GM23338 (cell line): ENCODE measurements around the gene UGT2B17. TPM values are rescaled to one million over a fixed set of nuclear protein-coding genes. Genes with fewer than 3 reads are reported as not detected.

ENCODE experiments used
- ATAC-seq: fragments of 200-7000 bp; cut with Tn5 transposase; 3 replicates; pipeline ENCODE4 v1.9.1; 2020
- DNase-seq: peaks from one replicate; pipeline ENCODE4 v3.0.0-alpha.2; 2015; ENCODE audit warnings: low spot score
- H2AFZ ChIP-seq: fragments of 200-600 bp; sonication (generic); 2 replicates; pipeline ENCODE4 v1.8.0; 2016; ENCODE audit warnings: antibody characterized with exemption, mild to moderate bottlenecking, moderate library complexity
- H3F3A ChIP-seq: fragments of 200-600 bp; sonication (generic); replicated peaks from 2 replicates; pipeline ENCODE4 v1.8.0; 2017; ENCODE audit warnings: antibody characterized with exemption, mixed run types, low read depth
- H3K27ac ChIP-seq: fragments of 200-600 bp; sonication (generic); 2 replicates; pipeline ENCODE4 v1.6.1; 2016; ENCODE audit warnings: low read depth
- H3K27me3 ChIP-seq: fragments of 200-600 bp; sonication (generic); 2 replicates; pipeline ENCODE4 v1.8.0; 2016; ENCODE audit warnings: mild to moderate bottlenecking, mixed run types, moderate library complexity; ENCODE audit not compliant: insufficient read depth
- H3K36me3 ChIP-seq: fragments of 200-600 bp; sonication (generic); 2 replicates; pipeline ENCODE4 v1.8.0; 2016; ENCODE audit warnings: mild to moderate bottlenecking; ENCODE audit not compliant: insufficient read depth
- H3K4me1 ChIP-seq: fragments of 200-600 bp; sonication (generic); 2 replicates; pipeline ENCODE4 v1.8.0; 2016; ENCODE audit warnings: mild to moderate bottlenecking, moderate library complexity; ENCODE audit not compliant: insufficient read depth
- H3K4me2 ChIP-seq: fragments of 200-600 bp; sonication (generic); 2 replicates; pipeline ENCODE4 v1.7.1; 2017; ENCODE audit warnings: mixed run types
- H3K4me3 ChIP-seq: fragments of 200-600 bp; sonication (generic); 2 replicates; pipeline ENCODE4 v1.6.1; 2016; ENCODE audit warnings: mixed run types
- H3K79me2 ChIP-seq: fragments of 200-600 bp; sonication (generic); replicated peaks from 2 replicates; pipeline ENCODE4 v1.8.0; 2017; ENCODE audit warnings: mild to moderate bottlenecking; ENCODE audit not compliant: insufficient read depth
- H3K9me2 ChIP-seq: fragments of 200-600 bp; sonication (generic); 2 replicates; pipeline ENCODE4 v1.8.0; 2017; ENCODE audit not compliant: insufficient read depth
- H4K20me1 ChIP-seq: fragments of 200-600 bp; sonication (generic); replicated peaks from 2 replicates; pipeline ENCODE4 v1.8.0; 2017; ENCODE audit warnings: mild to moderate bottlenecking; ENCODE audit not compliant: insufficient read depth
- H3K27ac Mint-ChIP-seq: 2 replicates; pipeline ENCODE4 v1.8.0; 2020; ENCODE audit warnings: inconsistent platforms, mild to moderate bottlenecking, moderate library complexity, mixed read lengths
- H3K27me3 Mint-ChIP-seq: 3 replicates; pipeline ENCODE4 v1.8.0; 2022; ENCODE audit warnings: low read depth, mild to moderate bottlenecking, moderate library complexity, mixed read lengths, inconsistent platforms; ENCODE audit not compliant: insufficient read depth, poor library complexity
- H3K36me3 Mint-ChIP-seq: 3 replicates; pipeline ENCODE4 v1.8.0; 2021; ENCODE audit warnings: low read depth, mild to moderate bottlenecking, inconsistent platforms, moderate library complexity, mixed read lengths
- H3K4me1 Mint-ChIP-seq: 3 replicates; pipeline ENCODE4 v1.8.0; 2020; ENCODE audit warnings: mild to moderate bottlenecking, inconsistent platforms, mixed read lengths
- H3K4me3 Mint-ChIP-seq: 3 replicates; pipeline ENCODE4 v1.8.0; 2021; ENCODE audit warnings: moderate library complexity, mild to moderate bottlenecking, inconsistent platforms, mixed read lengths
- H3K9me3 Mint-ChIP-seq: 3 replicates; pipeline ENCODE4 v1.8.0; 2020; ENCODE audit warnings: moderate library complexity, mild to moderate bottlenecking, inconsistent platforms, mixed read lengths
- STAT1 ChIP-seq: IDR thresholded peaks from one replicate; pipeline ENCODE4 v1.6.1; 2016; ENCODE audit warnings: antibody characterized with exemption; ENCODE audit not compliant: unreplicated experiment
- ZNF114 ChIP-seq: fragments of 250-450 bp; sonication (Bioruptor Pico); IDR thresholded peaks from 2 replicates; pipeline ENCODE4 v1.5.0; 2020; ENCODE audit warnings: mild to moderate bottlenecking, moderate library complexity
- polyA plus RNA-seq: library from polyadenylated mRNA; unstranded; fragments of >200 nt; fragmentation: Nextera tagmentation; extraction: Ambion mirVana; gene quantifications from 2 replicates; pipeline ENCODE4 v1.2.1, GENCODE V29; 2016
- total RNA-seq: library from RNA; depleted of rRNA; stranded (reverse); fragments of >200 nt; shearing (Covaris generic); gene quantifications from 2 replicates; pipeline ENCODE4 v1.2.3, GENCODE V29; 2014; rRNA removed

Gene UGT2B17
- total and polyA plus RNA-seq, 2 experiments from 2014 or later, result not detected

GRCh38 chr4:68489338-68489737 is 86.8 kb downstream of the UGT2B17 start:
- H3K9me3 Mint-ChIP-seq, result peaks cover 8% of the 10 kb centered on the region
- no peak overlapping the region for H3K4me2 ChIP-seq
- no peak for DNase-seq
- peaks cover 5% of the 10 kb centered on the region for H3K27me3 Mint-ChIP-seq
- no peaks in the 10 kb centered on the region for H3K79me2 ChIP-seq
- peaks cover 16% of the 10 kb centered on the region; the same call in 2 of the 3 replicates for H3K36me3 Mint-ChIP-seq
- TF ChIP-seq STAT1 (no peak), ZNF114 (CRISPR knock-in tag) (no peak)
- no peak overlapping the region for H3K27ac ChIP-seq
- ATAC-seq, result no peak
- no peak overlapping the region for H2AFZ ChIP-seq
- H3K4me3 ChIP-seq, result no peak overlapping the region
- H3F3A ChIP-seq, result no peaks in the 10 kb centered on the region
- H3K9me2 ChIP-seq, result peaks cover 9% of the 10 kb centered on the region; the same call in 1 of the 2 replicates
- H4K20me1 ChIP-seq, result no peaks in the 10 kb centered on the region
- H3K27me3 ChIP-seq, result no peaks in the 10 kb centered on the region
- H3K27ac Mint-ChIP-seq, result no peak overlapping the region
- no peaks in the 10 kb centered on the region; the same call in 2 of the 3 replicates for H3K4me1 Mint-ChIP-seq
- H3K4me1 ChIP-seq, result 0 out of 2 replicates have a peak, but pooled peaks cover under 1% of the 10 kb centered on the region
- H3K4me3 Mint-ChIP-seq, result no peak overlapping the region
- no peaks in the 10 kb centered on the region for H3K36me3 ChIP-seq

Other genes starting within 250 kb of the UGT2B17 start
- gene YTHDC1, start 226.2 kb downstream of the UGT2B17 start, total RNA-seq, result 67.6 and 72.3 TPM in 2 replicates
- gene YTHDC1, start 226.2 kb downstream of the UGT2B17 start, polyA plus RNA-seq, result 135 and 144 TPM in 2 replicates
- gene TMPRSS11E, start 128.9 kb downstream of the UGT2B17 start, total RNA-seq, result 1.4 TPM in 2 replicates
- gene TMPRSS11E, start 128.9 kb downstream of the UGT2B17 start, polyA plus RNA-seq, result 0.43 and 0.44 TPM in 2 replicates
- not detected in 2 replicates for gene UGT2B15, start 94.3 kb upstream of the UGT2B17 start, total RNA-seq
- gene UGT2B15, start 94.3 kb upstream of the UGT2B17 start, polyA plus RNA-seq, result not detected in 2 replicates
- gene UGT2B10, start 239.7 kb upstream of the UGT2B17 start, total RNA-seq, result not detected in 2 replicates
- not detected in 2 replicates for gene UGT2B10, start 239.7 kb upstream of the UGT2B17 start, polyA plus RNA-seq